Subcutaneous abdominal adipose tissue (tissue), 5 donors: ENCODE data around the gene DHODH.
"Not testable (repeated sequence)": the region's sequence is repeated elsewhere in the genome, so short reads cannot be mapped to it uniquely, and the experiment has no call there.

ENCODE experiments used
- H3K27ac ChIP-seq: one replicate; pipeline ENCODE4 v1.7.0; 2013; ENCODE audit warnings: low read depth, mild to moderate bottlenecking, inconsistent platforms, low read length, moderate library complexity
- H3K27me3 ChIP-seq, 5 donors: one replicate each; pipeline ENCODE4 v1.7.0; 2013; ENCODE audit warnings: low read length in 5 of 5, inconsistent platforms in 1 of 5; ENCODE audit not compliant: control insufficient read depth in 5 of 5, insufficient read depth in 4 of 5
- H3K36me3 ChIP-seq, 5 donors: one replicate each; pipeline ENCODE4 v1.7.0; 2013; ENCODE audit warnings: low read length in 5 of 5; ENCODE audit not compliant: control insufficient read depth in 5 of 5, insufficient read depth in 5 of 5
- H3K4me1 ChIP-seq, 5 donors: one replicate each; pipeline ENCODE4 v1.7.0; 2013; ENCODE audit warnings: low read length in 5 of 5, mild to moderate bottlenecking in 3 of 5, moderate library complexity in 1 of 5; ENCODE audit not compliant: control insufficient read depth in 5 of 5, insufficient read depth in 5 of 5
- H3K4me3 ChIP-seq, 5 donors: one replicate each; pipeline ENCODE4 v1.7.0; 2013; ENCODE audit warnings: low read length in 5 of 5, low read depth in 1 of 5
- H3K9ac ChIP-seq, 5 donors: one replicate each; pipeline ENCODE4 v1.7.0; 2013; ENCODE audit warnings: low read length in 5 of 5, mild to moderate bottlenecking in 4 of 5, moderate library complexity in 3 of 5
- H3K9me3 ChIP-seq, 5 donors: one replicate each; pipeline ENCODE4 v1.7.0; 2013; ENCODE audit warnings: low read length in 5 of 5; ENCODE audit not compliant: control insufficient read depth in 5 of 5
- donor health status: healthy.
- donor health status: healthy.
- donor health status: healthy.
- donor health status: healthy.
- donor health status: healthy.

Gene DHODH

DNA sequence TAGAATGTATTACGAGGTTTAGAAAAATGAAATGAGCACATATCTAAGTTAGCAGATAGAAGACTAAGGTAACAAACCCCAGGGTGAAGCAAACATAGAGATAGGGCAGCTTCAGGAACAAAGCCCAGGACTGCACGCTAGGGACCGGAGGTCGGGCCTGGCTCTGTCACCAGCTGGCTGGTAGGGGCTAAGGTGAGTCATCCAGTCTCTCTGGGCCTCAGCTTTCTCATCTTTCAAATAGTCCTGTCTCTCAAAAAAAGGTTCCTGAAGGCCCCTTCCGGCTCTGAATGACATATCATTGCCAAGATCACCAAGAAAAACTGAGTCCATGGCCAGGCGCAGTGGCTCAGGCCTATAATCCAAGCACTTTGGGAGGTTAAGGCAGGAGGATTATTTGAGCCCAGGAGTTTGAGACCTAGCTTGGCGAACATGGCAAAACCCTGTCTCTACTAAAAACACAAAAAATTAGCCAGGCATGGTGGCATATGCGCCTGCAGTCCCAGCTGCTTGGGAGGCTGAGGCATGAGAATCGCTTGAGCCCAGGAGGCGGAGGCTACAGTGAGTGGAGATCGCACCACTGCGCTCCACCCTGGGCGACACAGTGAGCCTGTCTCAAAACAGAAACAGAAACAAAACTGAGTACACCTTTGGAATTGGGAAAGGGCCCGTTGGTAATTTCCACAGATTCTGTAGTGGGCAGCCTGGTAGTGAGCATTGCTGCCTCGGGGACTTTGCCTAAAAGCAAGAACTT, 34.3 kb upstream of the DHODH start:
- Histone ChIP-seq H3K4me3 (no peak overlapping the region), H3K9me3 (no peaks in the 10 kb centered on the region), H3K4me1 (no peaks in the 10 kb centered on the region), H3K9ac (no peak overlapping the region), H3K27me3 (no peaks in the 10 kb centered on the region), H3K27ac (no peak overlapping the region), H3K36me3 (no peaks in the 10 kb centered on the region)

DNA sequence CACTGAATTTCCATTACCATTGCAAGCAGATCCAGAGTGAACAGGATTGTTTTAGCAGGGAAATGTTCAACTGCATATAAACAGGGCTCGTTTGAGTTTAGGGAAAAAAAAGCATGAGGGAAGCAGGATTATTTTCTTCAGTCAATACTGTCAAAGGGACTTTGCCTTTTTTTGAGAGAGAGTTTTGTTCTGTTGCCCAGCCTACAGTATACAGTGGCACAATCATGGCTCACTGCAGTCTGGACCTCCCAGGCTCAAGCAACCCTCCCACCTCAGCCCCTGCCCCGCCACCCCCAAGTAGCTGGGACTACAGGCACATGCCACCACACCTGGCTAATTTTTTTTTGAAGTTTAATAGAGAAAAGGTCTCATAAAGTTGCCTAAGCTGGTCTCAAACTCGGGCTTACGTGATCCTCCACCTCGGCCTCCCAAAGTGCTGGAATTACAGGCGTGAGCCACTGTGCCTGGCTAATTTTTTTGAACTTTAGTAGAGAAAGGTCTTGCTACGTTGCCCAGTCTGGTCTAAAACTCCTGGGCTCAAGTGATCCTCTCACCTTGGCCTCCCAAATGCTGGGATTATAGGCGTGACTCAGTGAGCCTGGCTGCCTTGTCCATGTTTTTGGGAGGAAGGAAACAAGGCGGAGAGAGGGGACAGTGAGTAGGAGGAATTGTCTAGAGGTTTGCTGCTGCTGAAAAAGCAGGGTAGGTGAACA, 23.1 kb upstream of the DHODH start:
- Histone ChIP-seq H3K4me1 (no peaks in the 10 kb centered on the region), H3K27me3 (no peaks in the 10 kb centered on the region), H3K36me3 (no peaks in the 10 kb centered on the region), H3K27ac (no peak overlapping the region), H3K4me3 (no peak overlapping the region), H3K9ac (no peak overlapping the region), H3K9me3 (no peaks in the 10 kb centered on the region)

- no peaks in the 10 kb centered on the region for H3K36me3 ChIP-seq
- no peaks in the 10 kb centered on the region for H3K4me1 ChIP-seq
- no peaks in the 10 kb centered on the region for H3K27me3 ChIP-seq
- no peaks in the 10 kb centered on the region for H3K9me3 ChIP-seq
- H3K9ac ChIP-seq: no peak overlapping the region
- H3K4me3 ChIP-seq: no peak overlapping the region
- H3K27ac ChIP-seq: no peak overlapping the region
Measured at GRCh38 chr16:71986131-71986530, 22.4 kb upstream of the DHODH start.

DNA sequence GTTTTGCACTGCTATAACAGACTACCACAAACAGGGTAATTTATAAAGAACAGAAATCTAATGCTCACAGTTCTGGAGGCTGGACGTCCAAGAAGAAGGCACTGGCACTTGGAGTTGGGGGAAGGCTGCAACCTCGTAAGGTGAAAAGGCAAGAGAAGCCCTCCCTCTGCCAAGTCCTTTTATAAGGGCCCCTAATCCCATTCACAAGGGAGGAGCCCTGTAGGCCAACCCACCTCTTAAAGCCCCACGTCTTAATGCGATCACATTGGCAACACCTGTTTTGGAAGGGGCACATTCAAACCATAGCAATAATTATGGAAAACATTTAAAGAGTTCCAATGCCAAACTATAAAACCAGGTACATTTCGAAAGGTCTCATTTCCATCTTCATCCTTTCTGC, 13.5 kb upstream of the DHODH start:
- H3K36me3 ChIP-seq: no peaks in the 10 kb centered on the region
- H3K4me1 ChIP-seq: peaks cover 0 to 3% (median 0%) of the 10 kb centered on the region in 5 donors
- H3K4me3 ChIP-seq: no peak overlapping the region
- peaks cover 0 to 8% (median 4%) of the 10 kb centered on the region in 5 donors for H3K27me3 ChIP-seq
- H3K27ac ChIP-seq: no peak overlapping the region
- no peaks in the 10 kb centered on the region for H3K9me3 ChIP-seq
- no peak overlapping the region for H3K9ac ChIP-seq

GRCh38 chr16:71997578-71997977, 11.0 kb upstream of the DHODH start:
- H3K4me3 ChIP-seq, H3K27me3 ChIP-seq, H3K36me3 ChIP-seq, H3K4me1 ChIP-seq, H3K9me3 ChIP-seq, H3K27ac ChIP-seq: not testable (repeated sequence)
- H3K9ac ChIP-seq: peak overlapping the region in 1 of 5 donors; percentile 71

DNA sequence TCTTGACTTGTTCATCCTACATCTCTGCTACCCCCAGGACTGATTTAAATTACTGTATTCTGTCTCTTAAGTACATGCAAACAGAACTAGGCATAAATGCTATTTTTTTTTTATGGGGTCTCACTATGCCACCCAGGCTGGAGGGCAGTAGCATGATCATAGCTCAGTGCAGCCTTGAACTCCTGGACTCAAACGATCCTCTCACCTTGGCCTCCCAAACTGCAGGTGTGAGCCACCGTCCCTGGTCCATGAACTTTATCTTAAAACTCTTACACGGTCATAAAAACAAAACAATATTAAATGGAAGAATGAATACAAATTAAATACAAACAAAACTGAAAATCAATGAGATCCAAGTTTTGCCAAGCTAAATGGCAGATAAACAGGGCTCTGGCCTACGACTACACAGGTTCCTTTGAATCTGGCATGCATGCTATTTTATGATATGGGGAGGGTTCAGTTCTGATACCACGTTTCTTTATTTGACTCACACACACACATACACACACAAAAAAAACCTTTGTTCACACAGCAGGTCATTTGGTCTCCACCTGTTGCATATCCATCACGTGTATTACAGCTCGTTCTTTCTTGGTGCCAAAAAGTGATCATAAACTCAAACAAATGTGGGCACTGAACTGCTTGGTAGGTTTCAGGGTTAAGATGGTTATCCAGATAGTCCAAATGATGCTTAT, 7.2 kb upstream of the DHODH start:
- peaks cover 0 to 5% (median 4%) of the 10 kb centered on the region in 5 donors for H3K27me3 ChIP-seq
- H3K9me3 ChIP-seq: no peaks in the 10 kb centered on the region
- H3K36me3 ChIP-seq: no peaks in the 10 kb centered on the region

GRCh38 chr16:72002619-72003018, 5.9 kb upstream of the DHODH start:
- Histone ChIP-seq H3K27ac (no peak overlapping the region), H3K4me1 (peaks cover 0 to 3% (median 0%) of the 10 kb centered on the region in 5 donors), H3K9ac (no peak overlapping the region), H3K9me3 (no peaks in the 10 kb centered on the region), H3K36me3 (no peaks in the 10 kb centered on the region), H3K4me3 (no peak overlapping the region), H3K27me3 (peaks cover 0 to 5% (median 4%) of the 10 kb centered on the region in 5 donors)

More for the DNA sequence above, 7.2 kb upstream of the DHODH start:
- H3K27ac ChIP-seq: no peak overlapping the region
- peaks cover 0 to 3% (median 0%) of the 10 kb centered on the region in 5 donors for H3K4me1 ChIP-seq
- H3K9ac ChIP-seq: no peak overlapping the region
- H3K4me3 ChIP-seq: no peak overlapping the region

- H3K36me3 ChIP-seq, H3K27ac ChIP-seq, H3K27me3 ChIP-seq, H3K9ac ChIP-seq, H3K4me1 ChIP-seq, H3K9me3 ChIP-seq: not testable (repeated sequence)
- H3K4me3 ChIP-seq: peak overlapping the region in 3 of 5 donors; percentile 29 to 86 (median 54)
Measured at GRCh38 chr16:72008065-72008423, 500 bp upstream of the DHODH start.

DNA sequence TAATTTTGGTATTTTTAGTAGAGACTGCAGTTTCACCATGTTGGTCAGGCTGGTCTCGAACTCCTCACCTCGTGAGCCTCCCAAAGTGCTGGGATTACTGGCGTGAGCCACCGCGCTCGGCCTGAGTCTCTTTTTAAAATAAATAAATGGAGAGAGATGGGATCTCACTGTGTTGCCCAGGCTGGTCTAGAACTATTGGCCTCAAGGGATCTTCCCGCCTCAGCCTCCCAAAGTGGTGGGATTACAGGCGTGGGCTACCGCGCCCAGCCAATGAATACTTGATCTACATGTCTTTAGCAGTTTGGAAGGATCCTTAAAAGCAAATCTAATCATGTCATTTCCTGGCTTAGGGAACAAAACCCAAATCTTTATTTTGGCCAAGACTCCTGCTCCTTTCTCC, 1.2 kb downstream of the DHODH start:
- Histone ChIP-seq H3K27me3 (no peaks in the 10 kb centered on the region), H3K4me3 (no peak overlapping the region), H3K9me3 (no peaks in the 10 kb centered on the region), H3K9ac (no peak overlapping the region), H3K4me1 (peaks cover 6 to 24% (median 15%) of the 10 kb centered on the region in 5 donors), H3K27ac (no peak overlapping the region), H3K36me3 (peaks cover 0 to 6% (median 0%) of the 10 kb centered on the region in 5 donors)

DNA sequence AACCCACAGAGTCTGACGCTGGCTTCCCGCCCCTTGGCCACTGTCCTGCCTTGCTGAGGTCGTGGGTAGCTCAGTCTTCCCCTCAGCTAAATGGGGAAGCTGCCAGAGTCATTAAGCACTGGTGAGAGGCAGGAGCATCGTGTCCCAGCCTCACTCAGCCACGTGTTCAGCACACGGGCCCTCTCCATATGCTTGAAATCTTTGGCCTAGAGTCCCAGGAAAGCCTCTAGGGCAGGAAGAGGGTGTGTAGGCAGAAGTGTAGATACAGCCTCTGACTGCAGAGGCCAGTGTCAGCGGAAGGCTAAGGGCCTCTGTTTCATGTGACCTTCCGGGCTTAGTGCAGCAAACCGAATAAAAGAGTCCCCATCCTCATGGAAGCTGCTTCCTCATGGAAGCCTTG, 4.1 kb downstream of the DHODH start:
- H3K27ac ChIP-seq: no peak overlapping the region
- H3K36me3 ChIP-seq: peaks cover 0 to 12% (median 2%) of the 10 kb centered on the region in 5 donors
- no peak overlapping the region for H3K4me3 ChIP-seq
- no peaks in the 10 kb centered on the region for H3K27me3 ChIP-seq
- H3K9me3 ChIP-seq: no peaks in the 10 kb centered on the region
- H3K4me1 ChIP-seq: peaks cover 10 to 41% (median 31%) of the 10 kb centered on the region in 5 donors
- H3K9ac ChIP-seq: no peak overlapping the region
